ENCODE results near the gene OR10G2. TPM values are rescaled to one million over a fixed set of nuclear protein-coding genes. Genes with fewer than 3 reads are reported as not detected.

Gene OR10G2
- total RNA-seq: not detected
- not detected for polyA plus RNA-seq (ENCODE audit: insufficient read depth, low read depth, low replicate concordance)
- long read RNA-seq, donor 1: 0 reads
- long read RNA-seq, donor 2: 0 reads
- long read RNA-seq, donor 3: 0 reads
- long read RNA-seq, donor 4: 0 reads
- long read RNA-seq, donor 5: 0 reads
- long read RNA-seq, donor 6: 0 reads
- long read RNA-seq, donor 7: 0 reads
- long read RNA-seq, donor 8: 0 reads
- long read RNA-seq, donor 9: 0 reads
- long read RNA-seq, donor 10: 0 reads

DNA sequence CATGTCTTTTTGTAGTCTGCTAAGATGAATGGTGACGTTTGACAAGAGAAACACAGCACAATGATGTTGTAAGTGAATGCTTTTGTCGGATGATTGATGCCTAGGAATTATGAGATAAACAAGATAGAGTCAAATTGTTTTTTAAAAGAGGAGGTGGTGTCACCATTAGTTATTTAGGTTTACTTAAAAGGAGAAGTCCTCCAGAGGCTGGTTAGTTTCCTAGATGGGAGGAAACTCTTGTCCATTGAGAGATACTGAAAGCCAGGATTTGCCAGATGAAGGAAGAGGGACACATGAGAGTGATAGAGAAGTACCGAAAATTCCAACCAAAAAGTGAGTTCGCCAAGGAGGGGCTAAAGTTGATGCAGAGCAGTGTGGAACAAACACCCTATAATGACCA is at the start of gene OR10G2:
OR10G2 (minus strand) TSS at position 101 of the 400 bp plus-strand sequence; CDS start at position 3, 98 bp downstream.
- no peak within 1 kb of the TSS for H3K27ac ChIP-seq (ENCODE audit: low read depth in 2 of 2, low read length in 2 of 2)
- no peaks in the 10 kb centered on the region for H3K9me3 ChIP-seq (ENCODE audit: control insufficient read depth in 2 of 3, insufficient read depth in 1 of 3, low read length in 3 of 3)
- no peaks in the 10 kb centered on the region for H3K4me1 ChIP-seq (ENCODE audit: control insufficient read depth in 2 of 3, insufficient read depth in 2 of 3, low read depth in 1 of 3, low read length in 3 of 3)
- DNase-seq: no peak
- no peaks in the 10 kb centered on the region for H3K27me3 ChIP-seq (ENCODE audit: control insufficient read depth, insufficient read depth, low read length)
- H3K4me3 ChIP-seq (ENCODE audit: low read length in 3 of 3): no peak within 1 kb of the TSS
- TF ChIP-seq, protein P1, sequence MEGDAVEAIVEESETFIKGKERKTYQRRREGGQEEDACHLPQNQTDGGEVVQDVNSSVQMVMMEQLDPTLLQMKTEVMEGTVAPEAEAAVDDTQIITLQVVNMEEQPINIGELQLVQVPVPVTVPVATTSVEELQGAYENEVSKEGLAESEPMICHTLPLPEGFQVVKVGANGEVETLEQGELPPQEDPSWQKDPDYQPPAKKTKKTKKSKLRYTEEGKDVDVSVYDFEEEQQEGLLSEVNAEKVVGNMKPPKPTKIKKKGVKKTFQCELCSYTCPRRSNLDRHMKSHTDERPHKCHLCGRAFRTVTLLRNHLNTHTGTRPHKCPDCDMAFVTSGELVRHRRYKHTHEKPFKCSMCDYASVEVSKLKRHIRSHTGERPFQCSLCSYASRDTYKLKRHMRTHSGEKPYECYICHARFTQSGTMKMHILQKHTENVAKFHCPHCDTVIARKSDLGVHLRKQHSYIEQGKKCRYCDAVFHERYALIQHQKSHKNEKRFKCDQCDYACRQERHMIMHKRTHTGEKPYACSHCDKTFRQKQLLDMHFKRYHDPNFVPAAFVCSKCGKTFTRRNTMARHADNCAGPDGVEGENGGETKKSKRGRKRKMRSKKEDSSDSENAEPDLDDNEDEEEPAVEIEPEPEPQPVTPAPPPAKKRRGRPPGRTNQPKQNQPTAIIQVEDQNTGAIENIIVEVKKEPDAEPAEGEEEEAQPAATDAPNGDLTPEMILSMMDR (IDR thresholded peaks at IDR 0.05; ENCODE audit: borderline replicate concordance, extremely low read depth, insufficient read depth): no peak
- no peaks in the 10 kb centered on the region for H3K36me3 ChIP-seq (ENCODE audit: control insufficient read depth in 2 of 3, insufficient read depth in 3 of 3, low read length in 3 of 3)
- no peak within 1 kb of the TSS for H3K9ac ChIP-seq (ENCODE audit: low read length in 3 of 3)
- no peak for FAIRE-seq
- intact Hi-C loops (cut with DNase I): no loop called here

DNA sequence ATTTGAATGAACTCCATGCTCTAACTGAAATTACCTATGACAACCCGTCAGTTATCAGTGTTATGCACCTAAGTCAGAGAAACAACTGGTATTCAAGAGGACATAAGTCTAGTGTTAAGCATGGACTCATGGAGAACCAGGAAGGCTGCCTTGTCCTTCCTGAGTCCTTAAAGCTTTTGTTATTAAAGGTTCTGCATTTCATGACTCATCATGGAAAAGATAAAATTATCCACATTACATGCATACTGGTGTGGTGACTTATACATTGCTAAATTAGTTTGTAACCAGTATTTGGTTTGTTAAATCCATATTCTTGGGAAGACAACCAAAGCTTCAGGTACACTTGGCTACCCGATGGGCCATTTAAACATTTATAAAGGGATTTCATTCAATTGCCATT is 45.3 kb upstream of the OR10G2 start:
- Histone ChIP-seq H3K4me3 (ENCODE audit: low read length in 3 of 3) (no peak overlapping the region), H3K36me3 (ENCODE audit: control insufficient read depth in 2 of 3, insufficient read depth in 3 of 3, low read length in 3 of 3) (no peaks in the 10 kb centered on the region), H3K4me1 (ENCODE audit: control insufficient read depth in 2 of 3, insufficient read depth in 2 of 3, low read depth in 1 of 3, low read length in 3 of 3) (no peaks in the 10 kb centered on the region), H3K9me3 (ENCODE audit: control insufficient read depth in 2 of 3, insufficient read depth in 1 of 3, low read length in 3 of 3) (peaks cover 0 to 6% (median 1%) of the 10 kb centered on the region in 3 donors), H3K27ac (ENCODE audit: low read depth in 2 of 2, low read length in 2 of 2) (no peak overlapping the region), H3K9ac (ENCODE audit: low read length in 3 of 3) (no peak overlapping the region), H3K27me3 (ENCODE audit: control insufficient read depth, insufficient read depth, low read length) (no peaks in the 10 kb centered on the region)
- no peak for DNase-seq
- TF ChIP-seq, protein P1 (IDR thresholded peaks at IDR 0.05; ENCODE audit: borderline replicate concordance, extremely low read depth, insufficient read depth): no peak
- no peak for FAIRE-seq
- intact Hi-C loops (cut with DNase I): no loop called here

GRCh38 chr14:21675566-21675965 is 40.8 kb upstream of the OR10G2 start:
- H3K9ac ChIP-seq (ENCODE audit: low read length in 3 of 3): no peak overlapping the region
- no peaks in the 10 kb centered on the region for H3K4me1 ChIP-seq (ENCODE audit: control insufficient read depth in 2 of 3, insufficient read depth in 2 of 3, low read depth in 1 of 3, low read length in 3 of 3)
- H3K4me3 ChIP-seq (ENCODE audit: low read length in 3 of 3): no peak overlapping the region
- intact Hi-C loops (cut with DNase I): no loop called here
- no peaks in the 10 kb centered on the region for H3K36me3 ChIP-seq (ENCODE audit: control insufficient read depth in 2 of 3, insufficient read depth in 3 of 3, low read length in 3 of 3)
- H3K27ac ChIP-seq (ENCODE audit: low read depth in 2 of 2, low read length in 2 of 2): no peak overlapping the region
- TF ChIP-seq, protein P1 (IDR thresholded peaks at IDR 0.05; ENCODE audit: borderline replicate concordance, extremely low read depth, insufficient read depth): no peak
- FAIRE-seq (no peak), DNase-seq (no peak)
- H3K27me3 ChIP-seq (ENCODE audit: control insufficient read depth, insufficient read depth, low read length): no peaks in the 10 kb centered on the region
- H3K9me3 ChIP-seq (ENCODE audit: control insufficient read depth in 2 of 3, insufficient read depth in 1 of 3, low read length in 3 of 3): peaks cover 0 to 10% (median 4%) of the 10 kb centered on the region in 3 donors

Measured in kidney (tissue), 22 donors.